Neural crest cell (in vitro differentiated cells): ENCODE measurements around the gene RPS6KA5. TPM values are rescaled to one million over a fixed set of nuclear protein-coding genes. Genes with fewer than 3 reads are reported as not detected.

Source experiments
- DNase-seq: peaks from one replicate; pipeline ENCODE4 v3.0.0; 2021; ENCODE audit warnings: low read depth, mixed read lengths, low spot score
- H3K27ac Mint-ChIP-seq: one replicate; pipeline ENCODE4 v1.8.0; 2021; ENCODE audit warnings: mild to moderate bottlenecking, mixed read lengths; ENCODE audit not compliant: unreplicated experiment
- H3K27me3 Mint-ChIP-seq: 2 replicates; pipeline ENCODE4 v1.8.0; 2021; ENCODE audit warnings: low read depth, mild to moderate bottlenecking, mixed read lengths
- H3K36me3 Mint-ChIP-seq: 2 replicates; pipeline ENCODE4 v1.8.0; 2021; ENCODE audit warnings: low read depth, mild to moderate bottlenecking, mixed read lengths
- H3K4me1 Mint-ChIP-seq: 2 replicates; pipeline ENCODE4 v1.8.0; 2021; ENCODE audit warnings: mixed read lengths
- H3K4me3 Mint-ChIP-seq: one replicate; pipeline ENCODE4 v1.8.0; 2021; ENCODE audit warnings: mild to moderate bottlenecking, mixed read lengths
- H3K9me3 Mint-ChIP-seq: 2 replicates; pipeline ENCODE4 v1.8.0; 2021; ENCODE audit warnings: mixed read lengths
- CTCF ChIP-seq: fragments of 200-600 bp; sonication (generic); conservative IDR thresholded peaks from 2 replicates; pipeline ENCODE4 v1.5.0; 2021; ENCODE audit warnings: antibody characterized with exemption, mild to moderate bottlenecking
- total RNA-seq: library from RNA; stranded (reverse); gene quantifications from 2 replicates; pipeline ENCODE4 v1.2.1, GENCODE V29; 2021

RPS6KA5 gene
- total RNA-seq, 1 donor from 2014 or later, result 2.2 TPM

- Mint-ChIP-seq H3K36me3 (no peaks in the 10 kb centered on the region), H3K4me1 (peaks cover 9% of the 10 kb centered on the region), H3K9me3 (peaks cover 1% of the 10 kb centered on the region), H3K27ac (no peak overlapping the region), H3K27me3 (no peaks in the 10 kb centered on the region), H3K4me3 (no peak overlapping the region)
- no peak for DNase-seq
- no peak for TF ChIP-seq CTCF
Observed at GRCh38 chr14:91075553-91075952, 15.1 kb upstream of the RPS6KA5 start.

- no peak for DNase-seq
- TF ChIP-seq CTCF, result no peak
- no peak overlapping the region for H3K27ac Mint-ChIP-seq
- H3K9me3 Mint-ChIP-seq, result peaks cover 3% of the 10 kb centered on the region
- H3K4me1 Mint-ChIP-seq, result no peaks in the 10 kb centered on the region
- H3K27me3 Mint-ChIP-seq, result no peaks in the 10 kb centered on the region
- H3K36me3 Mint-ChIP-seq, result no peaks in the 10 kb centered on the region
- H3K4me3 Mint-ChIP-seq, result no peak overlapping the region
Observed at GRCh38 chr14:91070572-91070971, 10.1 kb upstream of the RPS6KA5 start.

- no peak for DNase-seq
- TF ChIP-seq CTCF, result no peak
- H3K4me3 Mint-ChIP-seq, result no peak overlapping the region
- no peaks in the 10 kb centered on the region for H3K27me3 Mint-ChIP-seq
- H3K27ac Mint-ChIP-seq, result no peak overlapping the region
- H3K9me3 Mint-ChIP-seq, result peaks cover 3% of the 10 kb centered on the region
- H3K4me1 Mint-ChIP-seq, result no peaks in the 10 kb centered on the region
- H3K36me3 Mint-ChIP-seq, result no peaks in the 10 kb centered on the region
Observed at GRCh38 chr14:91068642-91069041, 8.2 kb upstream of the RPS6KA5 start.

- no peak overlapping the region for H3K4me3 Mint-ChIP-seq
- no peak for TF ChIP-seq CTCF
- H3K4me1 Mint-ChIP-seq, result no peaks in the 10 kb centered on the region
- H3K36me3 Mint-ChIP-seq, result no peaks in the 10 kb centered on the region
- peaks cover 3% of the 10 kb centered on the region for H3K9me3 Mint-ChIP-seq
- DNase-seq, result no peak
- no peak overlapping the region for H3K27ac Mint-ChIP-seq
- H3K27me3 Mint-ChIP-seq, result no peaks in the 10 kb centered on the region
Observed at GRCh38 chr14:91067186-91067585, 6.7 kb upstream of the RPS6KA5 start.

GRCh38 chr14:91065266-91065665 lies 4.8 kb upstream of the RPS6KA5 start:
- Mint-ChIP-seq H3K27ac (no peak overlapping the region), H3K9me3 (no peaks in the 10 kb centered on the region), H3K27me3 (no peaks in the 10 kb centered on the region)

More at GRCh38 chr14:91065266-91065665, 4.8 kb upstream of the RPS6KA5 start:
- DNase-seq, result no peak
- no peak overlapping the region for H3K4me3 Mint-ChIP-seq
- no peaks in the 10 kb centered on the region for H3K36me3 Mint-ChIP-seq
- TF ChIP-seq CTCF, result no peak
- no peaks in the 10 kb centered on the region for H3K4me1 Mint-ChIP-seq
